Liver (tissue), 9 donors: ENCODE measurements around the gene ZG16B. TPM values are rescaled to one million over a fixed set of nuclear protein-coding genes. Genes with fewer than 3 reads are reported as not detected.

Source experiments
- DNase-seq: peaks from one replicate; pipeline ENCODE4 v3.0.0-alpha.2; 2017; ENCODE audit warnings: low spot score
- H3K27ac ChIP-seq, 2 donors: one replicate each; pipeline ENCODE4 v1.7.0; 2013; ENCODE audit warnings: inconsistent platforms in 2 of 2, low read length in 2 of 2, control low read depth in 1 of 2, low read depth in 1 of 2, mild to moderate bottlenecking in 1 of 2
- H3K27me3 ChIP-seq, 4 donors: one replicate each; pipeline versions ENCODE4 v1.6.1 to v1.7.0; 2013; ENCODE audit warnings: low read length in 3 of 4, inconsistent platforms in 1 of 4, mild to moderate bottlenecking in 1 of 4, moderate library complexity in 1 of 4; ENCODE audit not compliant: control insufficient read depth in 4 of 4, insufficient read depth in 4 of 4
- H3K36me3 ChIP-seq, 4 donors: one replicate each; pipeline versions ENCODE4 v1.6.1 to v1.7.0; 2013; ENCODE audit warnings: low read length in 3 of 4, mild to moderate bottlenecking in 3 of 4, low read depth in 1 of 4, moderate library complexity in 1 of 4; ENCODE audit not compliant: control insufficient read depth in 4 of 4, insufficient read depth in 3 of 4
- H3K4me1 ChIP-seq, 4 donors: one replicate each; pipeline versions ENCODE4 v1.6.1 to v1.7.0; 2013; ENCODE audit warnings: low read length in 3 of 4, mild to moderate bottlenecking in 3 of 4, moderate library complexity in 1 of 4; ENCODE audit not compliant: control insufficient read depth in 4 of 4, insufficient read depth in 4 of 4
- H3K4me3 ChIP-seq, 3 donors: one replicate each; pipeline versions ENCODE4 v1.6.1 to v1.7.0; 2013; ENCODE audit warnings: low read length in 3 of 3, control low read depth in 1 of 3, low read depth in 1 of 3, mild to moderate bottlenecking in 1 of 3
- H3K9ac ChIP-seq, 2 donors: one replicate each; pipeline ENCODE4 v1.7.0; 2013; ENCODE audit warnings: low read length in 2 of 2, mild to moderate bottlenecking in 2 of 2, moderate library complexity in 2 of 2, control low read depth in 1 of 2, low read depth in 1 of 2
- H3K9me3 ChIP-seq, 4 donors: one replicate each; pipeline versions ENCODE4 v1.6.1 to v1.7.0; 2013; ENCODE audit warnings: low read length in 3 of 4; ENCODE audit not compliant: control insufficient read depth in 4 of 4
- GABPA ChIP-seq, 2 donors: IDR thresholded peaks in 1 of 2; conservative IDR thresholded peaks in 1 of 2; 2 replicates each; pipeline ENCODE4 v1.6.1; 2016; ENCODE audit warnings: antibody characterized with exemption in 2 of 2, mild to moderate bottlenecking in 1 of 2, moderate library complexity in 1 of 2
- HNF4A ChIP-seq, 2 donors: conservative IDR thresholded peaks; 2 replicates each; pipeline ENCODE4 v1.6.1; 2016; ENCODE audit warnings: antibody characterized with exemption in 2 of 2, mild to moderate bottlenecking in 2 of 2
- NR2F2 ChIP-seq: IDR thresholded peaks from 2 replicates; pipeline ENCODE4 v1.6.1; 2016; ENCODE audit warnings: antibody characterized with exemption
- RAD21 ChIP-seq, 2 donors: IDR thresholded peaks; 2 replicates each; pipeline ENCODE4 v1.6.1; 2016; ENCODE audit warnings: antibody characterized with exemption in 2 of 2, mild to moderate bottlenecking in 2 of 2
- RXRA ChIP-seq, 2 donors: IDR thresholded peaks; 2 replicates each; pipeline ENCODE4 v1.6.1; 2017 to 2018; ENCODE audit warnings: antibody characterized with exemption in 2 of 2, mild to moderate bottlenecking in 1 of 2
- SP1 ChIP-seq: IDR thresholded peaks from 2 replicates; pipeline ENCODE4 v1.6.1; 2018; ENCODE audit warnings: antibody characterized with exemption, mild to moderate bottlenecking
- TAF1 ChIP-seq: conservative IDR thresholded peaks from 2 replicates; pipeline ENCODE4 v1.6.1; 2016; ENCODE audit warnings: antibody characterized with exemption, mild to moderate bottlenecking
- YY1 ChIP-seq: IDR thresholded peaks from 2 replicates; pipeline ENCODE4 v1.6.1; 2016; ENCODE audit warnings: antibody characterized with exemption, mild to moderate bottlenecking
- WGBS: extraction: QIAGEN DNeasy Blood & Tissue Kit; methylation state at CpG from one replicate; pipeline ENCODE4 v1.1.7; 2013; 5-methylcytosine and 5-hydroxymethylcytosine counted together
- polyA plus RNA-seq, 2 donors: library from polyadenylated mRNA; stranded (reverse) in 1 of 2; unstranded in 1 of 2; fragments of 200-250 nt in 1 of 2; fragments of >200 nt in 1 of 2; fragmentation: Nextera tagmentation in 1 of 2; extraction: Ambion mirVana in 1 of 2; gene quantifications; one replicate each; pipeline versions ENCODE4 v1.2.1 to v1.2.3, GENCODE V29; 2013 to 2015
- total RNA-seq, 2 donors: library from RNA; depleted of rRNA; stranded (reverse); fragments of >200 nt; gene quantifications; one replicate each; pipeline ENCODE4 v1.2.3, GENCODE V29; 2014
- TF ChIP-seq, protein P1 (sequence below): IDR thresholded peaks from 2 replicates; pipeline ENCODE4 v1.6.1; 2016; ENCODE audit warnings: antibody characterized with exemption
- TF ChIP-seq, protein P2 (sequence below): IDR thresholded peaks from 2 replicates; pipeline ENCODE4 v1.6.1; 2016; ENCODE audit warnings: antibody characterized with exemption
- TF ChIP-seq, protein P3 (sequence below): IDR thresholded peaks from 2 replicates; pipeline ENCODE4 v1.6.1; 2016; ENCODE audit warnings: antibody characterized with exemption
- TF ChIP-seq, protein P4 (sequence below): IDR thresholded peaks from 2 replicates; pipeline ENCODE4 v1.6.1; 2016; ENCODE audit warnings: antibody characterized with exemption, mild to moderate bottlenecking
- donor health status: healthy.
- donor health status: healthy.
- donor health status: healthy.
- donor health status: healthy.
- donor health status: healthy.

Gene ZG16B
- total and polyA plus RNA-seq, 4 donors = 0.24 to 0.79 (median 0.43) TPM

DNA sequence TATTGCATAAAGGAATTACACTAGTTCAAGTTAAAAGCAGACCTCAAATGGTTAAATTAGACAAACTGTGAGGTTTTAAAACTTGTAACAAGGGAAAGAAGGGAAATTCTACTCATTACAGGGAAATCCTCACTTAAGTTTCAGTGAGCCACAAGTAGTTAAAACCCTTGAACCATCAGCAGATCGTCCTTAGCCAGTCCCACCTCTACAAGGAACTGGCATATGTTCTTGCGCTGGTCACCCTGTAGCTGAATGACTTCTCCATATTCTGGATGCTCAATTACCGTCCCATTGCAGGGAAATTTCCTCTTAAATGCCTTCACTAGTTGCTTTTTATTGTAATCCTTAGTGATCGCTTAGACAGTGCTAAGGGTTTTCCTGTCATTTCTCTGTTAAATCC is 7.6 kb upstream of the ZG16B start:
- Histone ChIP-seq H3K9ac (no peak overlapping the region), H3K4me3 (no peak overlapping the region), H3K36me3 (no peaks in the 10 kb centered on the region), H3K27me3 (peaks cover 0 to 3% (median 0%) of the 10 kb centered on the region in 4 donors), H3K4me1 (no peaks in the 10 kb centered on the region), H3K9me3 (no peaks in the 10 kb centered on the region), H3K27ac (no peak overlapping the region)
- TF ChIP-seq TAF1 (no peak), RAD21 (IDR thresholded peaks at IDR 0.05) (no peak), RXRA (IDR thresholded peaks at IDR 0.05) (no peak), SP1 (no peak)
- TF ChIP-seq, protein P1, sequence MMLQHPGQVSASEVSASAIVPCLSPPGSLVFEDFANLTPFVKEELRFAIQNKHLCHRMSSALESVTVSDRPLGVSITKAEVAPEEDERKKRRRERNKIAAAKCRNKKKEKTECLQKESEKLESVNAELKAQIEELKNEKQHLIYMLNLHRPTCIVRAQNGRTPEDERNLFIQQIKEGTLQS = no peak
- TF ChIP-seq, protein P2, sequence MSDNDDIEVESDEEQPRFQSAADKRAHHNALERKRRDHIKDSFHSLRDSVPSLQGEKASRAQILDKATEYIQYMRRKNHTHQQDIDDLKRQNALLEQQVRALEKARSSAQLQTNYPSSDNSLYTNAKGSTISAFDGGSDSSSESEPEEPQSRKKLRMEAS = no peak
- TF ChIP-seq, protein P3, sequence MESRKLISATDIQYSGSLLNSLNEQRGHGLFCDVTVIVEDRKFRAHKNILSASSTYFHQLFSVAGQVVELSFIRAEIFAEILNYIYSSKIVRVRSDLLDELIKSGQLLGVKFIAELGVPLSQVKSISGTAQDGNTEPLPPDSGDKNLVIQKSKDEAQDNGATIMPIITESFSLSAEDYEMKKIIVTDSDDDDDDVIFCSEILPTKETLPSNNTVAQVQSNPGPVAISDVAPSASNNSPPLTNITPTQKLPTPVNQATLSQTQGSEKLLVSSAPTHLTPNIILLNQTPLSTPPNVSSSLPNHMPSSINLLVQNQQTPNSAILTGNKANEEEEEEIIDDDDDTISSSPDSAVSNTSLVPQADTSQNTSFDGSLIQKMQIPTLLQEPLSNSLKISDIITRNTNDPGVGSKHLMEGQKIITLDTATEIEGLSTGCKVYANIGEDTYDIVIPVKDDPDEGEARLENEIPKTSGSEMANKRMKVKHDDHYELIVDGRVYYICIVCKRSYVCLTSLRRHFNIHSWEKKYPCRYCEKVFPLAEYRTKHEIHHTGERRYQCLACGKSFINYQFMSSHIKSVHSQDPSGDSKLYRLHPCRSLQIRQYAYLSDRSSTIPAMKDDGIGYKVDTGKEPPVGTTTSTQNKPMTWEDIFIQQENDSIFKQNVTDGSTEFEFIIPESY = no peak
- no peak for DNase-seq
- 69% methylated on average over 4 of the region's 4 CpGs for WGBS

DNA sequence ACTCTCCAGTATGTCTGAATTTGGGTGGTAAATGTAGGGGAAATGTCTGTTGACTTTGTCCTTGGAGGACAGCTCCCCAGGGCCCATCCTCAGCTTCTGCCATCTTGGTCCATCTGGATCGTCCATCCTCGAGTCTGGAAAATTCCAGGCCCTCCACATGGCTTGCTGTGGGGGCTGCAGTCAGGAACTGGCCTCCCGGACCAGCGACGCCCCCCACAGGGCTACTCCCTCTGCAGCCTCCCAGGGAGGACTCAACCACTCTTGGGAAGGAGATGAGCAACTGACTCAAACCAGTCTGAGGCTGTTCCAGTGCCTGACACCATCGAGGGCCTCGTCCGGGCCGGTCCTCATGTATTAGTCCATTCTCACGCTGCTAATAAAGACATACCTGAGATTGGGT is 5.5 kb upstream of the ZG16B start:
- Histone ChIP-seq H3K4me3 (no peak overlapping the region), H3K36me3 (no peaks in the 10 kb centered on the region), H3K9ac (no peak overlapping the region), H3K4me1 (no peaks in the 10 kb centered on the region), H3K9me3 (no peaks in the 10 kb centered on the region), H3K27me3 (peaks cover 0 to 3% (median 0%) of the 10 kb centered on the region in 4 donors), H3K27ac (no peak overlapping the region)
- TF ChIP-seq TAF1 (no peak), GABPA (IDR thresholded peaks at IDR 0.05 in 1 of 2, conservative IDR thresholded peaks at IDR 0.05 in 1 of 2) (no peak), YY1 (no peak), SP1 (no peak), HNF4A (conservative IDR thresholded peaks at IDR 0.05) (no peak), NR2F2 (no peak)
- TF ChIP-seq, protein P3 = no peak
- TF ChIP-seq, protein P4, sequence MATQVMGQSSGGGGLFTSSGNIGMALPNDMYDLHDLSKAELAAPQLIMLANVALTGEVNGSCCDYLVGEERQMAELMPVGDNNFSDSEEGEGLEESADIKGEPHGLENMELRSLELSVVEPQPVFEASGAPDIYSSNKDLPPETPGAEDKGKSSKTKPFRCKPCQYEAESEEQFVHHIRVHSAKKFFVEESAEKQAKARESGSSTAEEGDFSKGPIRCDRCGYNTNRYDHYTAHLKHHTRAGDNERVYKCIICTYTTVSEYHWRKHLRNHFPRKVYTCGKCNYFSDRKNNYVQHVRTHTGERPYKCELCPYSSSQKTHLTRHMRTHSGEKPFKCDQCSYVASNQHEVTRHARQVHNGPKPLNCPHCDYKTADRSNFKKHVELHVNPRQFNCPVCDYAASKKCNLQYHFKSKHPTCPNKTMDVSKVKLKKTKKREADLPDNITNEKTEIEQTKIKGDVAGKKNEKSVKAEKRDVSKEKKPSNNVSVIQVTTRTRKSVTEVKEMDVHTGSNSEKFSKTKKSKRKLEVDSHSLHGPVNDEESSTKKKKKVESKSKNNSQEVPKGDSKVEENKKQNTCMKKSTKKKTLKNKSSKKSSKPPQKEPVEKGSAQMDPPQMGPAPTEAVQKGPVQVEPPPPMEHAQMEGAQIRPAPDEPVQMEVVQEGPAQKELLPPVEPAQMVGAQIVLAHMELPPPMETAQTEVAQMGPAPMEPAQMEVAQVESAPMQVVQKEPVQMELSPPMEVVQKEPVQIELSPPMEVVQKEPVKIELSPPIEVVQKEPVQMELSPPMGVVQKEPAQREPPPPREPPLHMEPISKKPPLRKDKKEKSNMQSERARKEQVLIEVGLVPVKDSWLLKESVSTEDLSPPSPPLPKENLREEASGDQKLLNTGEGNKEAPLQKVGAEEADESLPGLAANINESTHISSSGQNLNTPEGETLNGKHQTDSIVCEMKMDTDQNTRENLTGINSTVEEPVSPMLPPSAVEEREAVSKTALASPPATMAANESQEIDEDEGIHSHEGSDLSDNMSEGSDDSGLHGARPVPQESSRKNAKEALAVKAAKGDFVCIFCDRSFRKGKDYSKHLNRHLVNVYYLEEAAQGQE = no peak
- 80% methylated on average over 10 of the region's 10 CpGs for WGBS
- DNase-seq = no peak
